ENCODE measurements around the gene BMPER.

DNA sequence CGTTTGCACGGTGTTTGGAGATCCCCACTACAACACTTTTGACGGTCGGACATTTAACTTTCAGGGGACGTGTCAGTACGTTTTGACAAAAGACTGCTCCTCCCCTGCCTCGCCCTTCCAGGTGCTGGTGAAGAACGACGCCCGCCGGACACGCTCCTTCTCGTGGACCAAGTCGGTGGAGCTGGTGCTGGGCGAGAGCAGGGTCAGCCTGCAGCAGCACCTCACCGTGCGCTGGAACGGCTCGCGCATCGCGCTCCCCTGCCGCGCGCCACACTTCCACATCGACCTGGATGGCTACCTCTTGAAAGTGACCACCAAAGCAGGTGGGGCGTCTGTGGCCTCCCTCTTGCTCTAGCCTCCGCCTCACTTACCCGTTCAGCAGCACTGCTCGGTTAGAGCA lies 173.5 kb downstream of the BMPER start:
- TF ChIP-seq, protein P1, sequence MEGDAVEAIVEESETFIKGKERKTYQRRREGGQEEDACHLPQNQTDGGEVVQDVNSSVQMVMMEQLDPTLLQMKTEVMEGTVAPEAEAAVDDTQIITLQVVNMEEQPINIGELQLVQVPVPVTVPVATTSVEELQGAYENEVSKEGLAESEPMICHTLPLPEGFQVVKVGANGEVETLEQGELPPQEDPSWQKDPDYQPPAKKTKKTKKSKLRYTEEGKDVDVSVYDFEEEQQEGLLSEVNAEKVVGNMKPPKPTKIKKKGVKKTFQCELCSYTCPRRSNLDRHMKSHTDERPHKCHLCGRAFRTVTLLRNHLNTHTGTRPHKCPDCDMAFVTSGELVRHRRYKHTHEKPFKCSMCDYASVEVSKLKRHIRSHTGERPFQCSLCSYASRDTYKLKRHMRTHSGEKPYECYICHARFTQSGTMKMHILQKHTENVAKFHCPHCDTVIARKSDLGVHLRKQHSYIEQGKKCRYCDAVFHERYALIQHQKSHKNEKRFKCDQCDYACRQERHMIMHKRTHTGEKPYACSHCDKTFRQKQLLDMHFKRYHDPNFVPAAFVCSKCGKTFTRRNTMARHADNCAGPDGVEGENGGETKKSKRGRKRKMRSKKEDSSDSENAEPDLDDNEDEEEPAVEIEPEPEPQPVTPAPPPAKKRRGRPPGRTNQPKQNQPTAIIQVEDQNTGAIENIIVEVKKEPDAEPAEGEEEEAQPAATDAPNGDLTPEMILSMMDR (IDR thresholded peaks at IDR 0.05; ENCODE audit: poor library complexity): no peak
- no peak for TF ChIP-seq EZH2 (IDR thresholded peaks at IDR 0.05; ENCODE audit: borderline replicate concordance)
